HT-29 (cell line): ENCODE data around the gene ATAD3B. TPM values are rescaled to one million over a fixed set of nuclear protein-coding genes. Genes with fewer than 3 reads are reported as not detected.
"Not testable (repeated sequence)": the region's sequence is repeated elsewhere in the genome, so short reads cannot be mapped to it uniquely, and the experiment has no call there.

Experiments used
- DNase-seq: peaks from one replicate; pipeline ENCODE4 v3.0.0-alpha.2; 2015; ENCODE audit warnings: low spot score
- total RNA-seq: library from RNA; depleted of rRNA; stranded (reverse); fragments of >200 nt; shearing (Covaris generic); gene quantifications from 2 replicates; pipeline ENCODE4 v1.2.3, GENCODE V29; 2014

ATAD3B gene
- total RNA-seq, 1 experiment from 2014 or later = 102 TPM

GRCh38 chr1:1510912-1511532 is 39.5 kb downstream of the ATAD3B start:
- peak; percentile 67 for DNase-seq

DNA sequence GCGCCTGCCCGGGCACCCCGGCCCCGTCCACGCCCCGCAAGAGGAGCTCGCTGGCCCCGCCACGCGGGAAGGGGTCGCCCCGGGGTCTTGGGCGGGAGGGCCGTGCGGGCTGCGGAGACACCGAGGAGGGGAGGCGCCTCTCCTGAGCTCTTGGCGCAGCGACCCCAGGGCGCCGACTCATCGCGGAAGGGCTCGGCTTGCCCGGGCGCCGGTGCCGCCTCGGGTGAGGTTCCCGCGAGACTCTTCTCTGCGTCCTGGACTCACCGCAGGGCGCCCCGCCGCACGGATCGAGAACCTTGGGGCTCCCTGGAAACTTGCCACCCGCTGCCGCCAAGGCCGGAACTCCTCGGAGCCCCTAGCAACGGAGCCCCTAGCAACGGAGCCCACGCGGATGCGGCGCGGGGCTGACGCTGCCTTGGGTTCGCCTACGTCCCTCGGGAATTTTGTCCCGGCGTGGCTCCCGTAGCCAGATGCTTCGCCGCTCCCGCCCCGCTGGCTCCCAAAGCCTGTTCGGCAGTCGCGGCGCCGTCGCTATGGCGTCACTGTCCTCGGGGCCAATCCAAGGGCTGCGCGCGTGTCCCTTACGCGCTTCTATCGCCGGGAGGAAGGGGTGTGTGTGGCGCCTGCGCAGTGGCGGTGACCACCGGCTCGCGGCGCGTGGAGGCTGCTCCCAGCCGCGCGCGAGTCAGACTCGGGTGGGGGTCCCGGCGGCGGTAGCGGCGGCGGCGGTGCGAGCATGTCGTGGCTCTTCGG is 40.1 kb downstream of the ATAD3B start, which contains the start of gene ATAD3A:
ATAD3A (plus strand) TSS at position 630 of the 753 bp plus-strand sequence; CDS start at position 737, 107 bp downstream.
- peak; percentile 95 for DNase-seq

- not testable (repeated sequence) for DNase-seq
Observed at GRCh38 chr1:1512425-1512824, 40.9 kb downstream of the ATAD3B start.

DNA sequence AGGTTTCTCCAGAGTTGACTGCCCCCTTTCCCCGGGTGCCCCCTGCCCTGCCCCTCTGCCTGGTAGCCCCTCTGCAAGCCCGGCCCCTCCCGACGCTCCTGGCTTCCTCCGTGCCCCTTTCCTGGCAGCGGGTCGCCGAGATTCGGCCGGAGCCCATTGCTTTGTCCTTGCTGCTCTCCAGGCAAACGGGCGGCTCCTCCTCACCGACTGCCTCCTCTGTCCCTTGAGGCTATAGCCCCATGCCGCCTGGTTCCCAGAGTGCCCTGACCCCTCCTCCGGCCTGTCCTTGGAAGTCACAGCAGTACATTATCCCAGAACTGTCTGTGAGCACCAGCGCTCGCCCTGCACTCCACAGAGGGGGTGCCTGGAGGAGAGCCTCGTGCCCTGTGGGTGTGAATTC is 42.1 kb downstream of the ATAD3B start:
- not testable (repeated sequence) for DNase-seq

DNA sequence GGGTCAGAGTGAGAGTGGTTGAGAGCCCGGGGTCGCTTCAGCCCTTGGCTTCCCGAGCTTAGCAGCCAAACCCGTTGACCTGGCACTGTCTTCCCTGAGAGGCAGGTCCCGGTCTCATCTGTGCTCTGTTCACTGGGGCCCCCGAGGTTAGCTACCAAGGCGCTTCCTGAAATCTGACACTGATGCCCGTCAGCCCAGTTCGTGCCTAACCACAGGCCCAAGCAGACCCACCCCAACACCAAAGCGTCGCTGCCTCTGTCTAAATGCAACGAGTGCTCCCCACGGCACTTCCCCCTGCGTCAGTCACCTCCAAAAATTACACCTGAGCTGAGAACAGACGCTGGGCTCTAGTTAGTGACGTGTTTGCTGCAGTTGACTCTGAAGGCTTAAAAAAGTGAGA is 42.8 kb downstream of the ATAD3B start:
- not testable (repeated sequence) for DNase-seq

- DNase-seq = not testable (repeated sequence)
Observed at GRCh38 chr1:1516923-1517322, 45.4 kb downstream of the ATAD3B start.

- DNase-seq = no peak
Observed at GRCh38 chr1:1517973-1518620, 46.5 kb downstream of the ATAD3B start.

DNA sequence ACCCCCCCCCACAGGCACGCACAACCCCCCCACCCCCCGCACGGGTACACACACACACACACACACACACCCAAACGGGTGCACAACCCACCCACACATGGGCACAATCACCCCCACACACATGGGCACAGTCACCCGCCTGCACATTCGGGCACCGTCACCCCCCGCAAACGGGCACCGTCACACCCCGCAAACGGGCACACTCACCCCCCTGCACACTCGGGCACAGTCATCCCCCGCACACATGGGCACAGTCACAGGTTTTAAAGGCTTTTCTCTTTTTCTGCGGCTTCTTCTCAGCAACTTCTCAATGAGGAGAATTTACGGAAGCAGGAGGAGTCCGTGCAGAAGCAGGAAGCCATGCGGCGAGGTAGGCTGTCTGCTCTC is 47.0 kb downstream of the ATAD3B start:
- not testable (repeated sequence) for DNase-seq

GRCh38 chr1:1519805-1520505 is 48.4 kb downstream of the ATAD3B start:
- not testable (repeated sequence) for DNase-seq

GRCh38 chr1:1521331-1521730 is 49.8 kb downstream of the ATAD3B start:
- no peak for DNase-seq

DNA sequence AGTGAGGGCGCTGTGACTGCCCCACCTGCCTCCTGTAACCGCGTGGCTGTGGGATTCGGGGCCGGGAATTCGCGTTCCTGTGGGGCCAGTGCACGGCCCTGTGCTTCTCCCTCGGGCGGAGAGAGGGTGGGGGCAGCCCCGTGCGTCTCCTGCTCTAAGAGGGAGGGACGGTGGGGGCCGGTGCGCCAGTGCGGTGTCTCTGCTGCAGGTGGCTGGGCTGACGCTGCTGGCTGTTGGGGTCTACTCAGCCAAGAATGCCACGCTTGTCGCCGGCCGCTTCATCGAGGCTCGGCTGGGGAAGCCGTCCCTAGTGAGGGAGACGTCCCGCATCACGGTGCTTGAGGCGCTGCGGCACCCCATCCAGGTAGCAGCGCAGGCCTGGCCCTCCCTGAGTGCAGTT is 51.0 kb downstream of the ATAD3B start:
- not testable (repeated sequence) for DNase-seq

- not testable (repeated sequence) for DNase-seq
Observed at GRCh38 chr1:1523226-1523625, 51.7 kb downstream of the ATAD3B start.

GRCh38 chr1:1523651-1524050 is 52.1 kb downstream of the ATAD3B start:
- DNase-seq = not testable (repeated sequence)

- not testable (repeated sequence) for DNase-seq
Observed at GRCh38 chr1:1524750-1525383, 53.3 kb downstream of the ATAD3B start.

DNA sequence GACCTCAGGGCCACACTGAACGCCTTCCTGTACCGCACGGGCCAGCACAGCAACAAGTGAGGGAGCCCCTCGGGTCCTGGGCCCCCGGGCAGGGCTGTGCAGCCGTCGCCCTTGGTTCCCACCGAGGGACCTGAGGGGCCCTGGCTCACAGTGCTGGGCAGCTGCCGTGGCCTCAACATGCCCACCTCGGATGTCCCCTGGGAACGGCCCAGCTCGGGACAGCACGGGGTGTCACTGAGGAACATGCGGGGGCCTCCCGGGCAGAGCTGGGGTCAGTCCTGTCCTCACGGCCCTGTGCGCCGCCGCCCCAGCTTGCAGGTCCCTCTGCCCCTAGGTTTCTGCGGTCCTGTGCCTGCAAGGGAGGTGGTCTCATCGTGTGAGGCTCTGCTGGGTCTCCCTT is 54.9 kb downstream of the ATAD3B start:
- DNase-seq = not testable (repeated sequence)

DNA sequence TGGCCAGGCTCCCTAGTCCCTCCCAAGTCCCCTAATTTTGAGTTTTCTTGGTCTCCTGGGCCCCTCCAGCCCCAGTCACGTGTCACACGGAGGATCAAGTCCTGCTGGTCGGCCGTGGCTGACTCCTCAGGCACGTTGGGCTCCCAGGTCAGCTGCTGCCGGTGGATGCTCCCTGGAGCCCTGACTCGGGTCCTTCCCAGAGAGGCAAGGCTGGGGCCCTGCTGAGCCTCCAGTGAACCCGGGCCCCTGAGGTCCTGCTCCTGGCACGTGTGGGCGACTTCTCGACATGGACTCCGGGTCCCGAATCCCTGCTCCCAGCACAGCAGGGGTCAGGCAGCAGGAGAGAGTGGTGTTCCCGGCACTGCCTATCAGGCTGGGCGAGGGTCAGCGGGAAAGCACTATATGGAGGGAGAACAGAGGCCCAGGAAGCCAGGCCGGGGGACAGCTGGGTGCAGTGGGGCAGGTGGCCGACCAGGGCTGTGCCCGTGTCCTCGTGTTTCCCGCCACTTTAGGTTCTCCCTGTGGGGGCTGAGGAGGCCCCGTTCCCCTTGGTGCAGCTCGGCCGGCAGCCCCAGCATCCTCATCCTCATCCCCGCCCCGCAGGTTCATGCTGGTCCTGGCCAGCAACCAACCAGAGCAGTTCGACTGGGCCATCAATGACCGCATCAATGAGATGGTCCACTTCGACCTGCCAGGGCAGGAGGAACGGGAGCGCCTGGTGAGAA is 55.7 kb downstream of the ATAD3B start:
- DNase-seq = no peak

DNA sequence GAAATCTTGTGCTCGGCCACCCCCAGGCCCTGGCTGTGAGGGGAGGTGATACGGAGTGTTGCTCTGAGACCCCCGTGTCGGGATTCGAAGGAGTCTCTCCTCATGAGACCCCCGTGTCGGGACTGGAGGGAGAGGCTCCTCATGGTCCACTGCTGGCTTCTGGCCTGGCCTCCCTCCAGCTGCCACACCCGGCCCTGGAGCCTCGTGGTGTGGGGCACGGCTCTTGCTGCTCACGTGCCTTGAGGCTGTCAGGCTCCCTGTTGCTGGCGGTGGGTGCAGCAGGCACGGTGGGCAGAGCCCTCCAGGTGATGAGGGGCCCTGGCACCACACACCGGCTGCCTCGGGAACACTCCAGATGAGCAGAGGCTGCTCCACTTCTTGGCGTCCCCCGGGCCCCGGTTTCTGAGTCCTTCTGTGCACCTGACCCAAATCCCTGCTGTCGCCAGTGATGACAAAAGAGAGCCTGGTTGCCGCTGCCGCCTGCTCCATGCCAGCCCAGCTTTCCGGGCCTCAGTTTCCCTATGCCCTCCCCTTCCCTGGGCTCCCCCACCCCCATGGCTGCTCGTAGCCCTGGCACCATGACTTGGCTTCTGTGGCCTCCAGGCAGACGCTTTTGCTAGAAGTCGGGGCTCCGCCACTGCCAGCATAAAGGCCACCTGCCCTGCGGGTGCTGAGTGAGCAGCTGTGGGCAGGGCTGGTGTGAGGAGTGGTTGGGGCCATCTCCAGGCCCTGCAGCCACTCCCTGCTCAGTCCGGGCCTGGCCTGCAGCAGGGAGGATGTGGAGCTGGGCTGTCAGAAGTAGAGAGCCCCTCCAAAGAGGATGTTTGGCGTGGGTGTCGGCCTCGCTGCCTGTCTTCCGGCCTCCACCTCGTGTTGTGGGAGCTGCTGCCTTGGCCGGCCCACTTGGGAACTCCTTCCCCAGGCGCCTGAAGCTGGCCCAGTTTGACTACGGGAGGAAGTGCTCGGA is 57.0 kb downstream of the ATAD3B start:
- DNase-seq = no peak

GRCh38 chr1:1529321-1529720 is 57.8 kb downstream of the ATAD3B start:
- DNase-seq = no peak

DNA sequence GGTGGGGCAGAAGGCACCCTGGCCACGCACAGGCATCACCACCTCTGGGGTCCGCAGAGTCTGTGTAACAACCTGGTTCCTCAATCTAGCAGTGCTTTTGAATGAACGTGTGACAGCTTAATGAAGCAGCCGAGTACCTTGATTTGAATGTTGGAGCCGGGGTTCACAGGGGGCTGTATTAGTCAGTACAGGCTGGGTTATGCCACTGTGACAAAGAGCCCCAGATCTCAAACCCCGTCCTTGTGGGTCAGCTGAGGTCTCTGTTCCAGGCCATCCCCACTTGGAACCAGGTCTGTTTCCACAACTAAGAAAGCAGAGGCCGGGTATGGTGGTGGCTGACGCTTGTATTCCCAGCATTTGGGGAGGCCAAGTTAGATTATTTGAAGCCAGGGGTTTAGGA is 58.4 kb downstream of the ATAD3B start:
- no peak for DNase-seq
